OCI-LY1 (cell line): ENCODE data around the gene PRTFDC1.

Experiments used
- H2AFZ ChIP-seq: fragments of 200-600 bp; sonication (generic), shearing (Covaris generic); 2 replicates; pipeline ENCODE4 v1.6.0; 2014; ENCODE audit warnings: antibody characterized with exemption, mild to moderate bottlenecking, low read length
- H3F3A ChIP-seq: fragments of 200-600 bp; sonication (generic), shearing (Covaris generic); 2 replicates; pipeline ENCODE4 v1.6.0; 2014; ENCODE audit warnings: mild to moderate bottlenecking, antibody characterized with exemption, low read length, moderate library complexity; ENCODE audit not compliant: insufficient read depth
- H3K27ac ChIP-seq: fragments of 200-600 bp; sonication (generic); 2 replicates; pipeline ENCODE4 v1.5.1; 2014; ENCODE audit warnings: low read length, mixed run types, mild to moderate bottlenecking, low read depth; ENCODE audit not compliant: poor library complexity, severe bottlenecking
- H3K27me3 ChIP-seq: fragments of 200-600 bp; sonication (generic); 2 replicates; pipeline ENCODE4 v1.6.0; 2014; ENCODE audit warnings: antibody characterized with exemption, mild to moderate bottlenecking, low read length, moderate library complexity; ENCODE audit not compliant: insufficient read depth
- H3K36me3 ChIP-seq: fragments of 200-600 bp; sonication (generic); 2 replicates; pipeline ENCODE4 v1.6.1; 2014; ENCODE audit warnings: mild to moderate bottlenecking, antibody characterized with exemption, low read length, moderate library complexity, mixed read lengths; ENCODE audit not compliant: insufficient read depth
- H3K4me1 ChIP-seq: fragments of 200-600 bp; sonication (generic); 2 replicates; pipeline ENCODE4 v1.5.1; 2014; ENCODE audit warnings: mild to moderate bottlenecking, low read length, moderate library complexity; ENCODE audit not compliant: insufficient read depth, severe bottlenecking
- H3K4me2 ChIP-seq: fragments of 200-600 bp; sonication (generic), shearing (Covaris generic); 2 replicates; pipeline ENCODE4 v1.6.1; 2014; ENCODE audit warnings: low read length
- H3K4me3 ChIP-seq: fragments of 200-600 bp; sonication (generic); 2 replicates; pipeline ENCODE4 v1.5.1; 2014; ENCODE audit warnings: low read length, low read depth, mild to moderate bottlenecking, mixed read lengths; ENCODE audit not compliant: poor library complexity, severe bottlenecking
- H3K79me2 ChIP-seq: fragments of 200-600 bp; shearing (Covaris generic); 2 replicates; pipeline ENCODE4 v1.6.1; 2016; ENCODE audit warnings: mixed run types, low read length, mixed read lengths; ENCODE audit not compliant: insufficient read depth
- H3K9ac ChIP-seq: fragments of 200-600 bp; sonication (generic), shearing (Covaris generic); 2 replicates; pipeline ENCODE4 v1.6.1; 2014; ENCODE audit warnings: mild to moderate bottlenecking, low read length, mixed read lengths
- H3K9me2 ChIP-seq: fragments of 200-600 bp; sonication (generic), shearing (Covaris generic); 2 replicates; pipeline ENCODE4 v1.6.1; 2014; ENCODE audit warnings: low read depth, mild to moderate bottlenecking, low read length, mixed read lengths
- H3K9me3 ChIP-seq: fragments of 200-600 bp; shearing (Covaris generic); 2 replicates; pipeline ENCODE4 v1.6.1; 2014; ENCODE audit warnings: low read length, mixed read lengths
- H4K20me1 ChIP-seq: fragments of 200-600 bp; sonication (generic), shearing (Covaris generic); 2 replicates; pipeline ENCODE4 v1.6.0; 2016; ENCODE audit warnings: mild to moderate bottlenecking, low read length; ENCODE audit not compliant: insufficient read depth
- CTCF ChIP-seq: fragments of 200-600 bp; sonication (generic), shearing (Covaris generic); IDR thresholded peaks from 2 replicates; pipeline ENCODE4 v1.5.1; 2017; ENCODE audit warnings: mild to moderate bottlenecking, antibody characterized with exemption, low read length, moderate library complexity, mixed read lengths
- EZH2 ChIP-seq: fragments of 200-600 bp; sonication (generic), shearing (Covaris generic); IDR thresholded peaks from 2 replicates; pipeline ENCODE4 v1.8.0; 2017; ENCODE audit warnings: borderline replicate concordance, mixed run types, mild to moderate bottlenecking, antibody characterized with exemption, low read length, moderate library complexity, mixed read lengths

The PRTFDC1 gene

GRCh38 chr10:24983946-24984345 is 31.5 kb upstream of the PRTFDC1 start:
- Histone ChIP-seq H3K9me2 (no peaks in the 10 kb centered on the region), H3K9ac (no peak overlapping the region), H2AFZ (no peak overlapping the region), H3K36me3 (no peaks in the 10 kb centered on the region), H3K9me3 (no peaks in the 10 kb centered on the region), H3K4me1 (no peaks in the 10 kb centered on the region), H3K27me3 (no peaks in the 10 kb centered on the region), H3K79me2 (no peaks in the 10 kb centered on the region), H3K4me3 (no peak overlapping the region), H4K20me1 (no peaks in the 10 kb centered on the region), H3K4me2 (no peak overlapping the region), H3F3A (no peaks in the 10 kb centered on the region), H3K27ac (no peak overlapping the region)
- TF ChIP-seq EZH2: no peak
- TF ChIP-seq CTCF: no peak

- H3F3A ChIP-seq: no peaks in the 10 kb centered on the region
- H3K27ac ChIP-seq: no peak overlapping the region
- no peak for TF ChIP-seq EZH2
- no peak for TF ChIP-seq CTCF
- no peak overlapping the region for H2AFZ ChIP-seq
- H3K79me2 ChIP-seq: no peaks in the 10 kb centered on the region
- H3K4me3 ChIP-seq: no peak overlapping the region
- H3K9me3 ChIP-seq: no peaks in the 10 kb centered on the region
- no peaks in the 10 kb centered on the region for H3K9me2 ChIP-seq
- no peaks in the 10 kb centered on the region for H3K27me3 ChIP-seq
- H3K4me1 ChIP-seq: no peaks in the 10 kb centered on the region
- no peak overlapping the region for H3K9ac ChIP-seq
- no peak overlapping the region for H3K4me2 ChIP-seq
- H4K20me1 ChIP-seq: no peaks in the 10 kb centered on the region
- H3K36me3 ChIP-seq: no peaks in the 10 kb centered on the region
These were observed 30.7 kb upstream of the PRTFDC1 start for GRCh38 chr10:24983130-24983529.

GRCh38 chr10:24982319-24983112 is 30.1 kb upstream of the PRTFDC1 start:
- no peaks in the 10 kb centered on the region for H3K4me1 ChIP-seq
- no peaks in the 10 kb centered on the region for H4K20me1 ChIP-seq
- H3K9ac ChIP-seq: no peak overlapping the region
- no peaks in the 10 kb centered on the region for H3F3A ChIP-seq
- H3K36me3 ChIP-seq: no peaks in the 10 kb centered on the region
- H3K27me3 ChIP-seq: no peaks in the 10 kb centered on the region
- TF ChIP-seq CTCF: no peak
- no peak for TF ChIP-seq EZH2
- H3K9me3 ChIP-seq: no peaks in the 10 kb centered on the region
- H3K79me2 ChIP-seq: no peaks in the 10 kb centered on the region
- H3K4me3 ChIP-seq: no peak overlapping the region
- no peak overlapping the region for H3K4me2 ChIP-seq
- no peak overlapping the region for H2AFZ ChIP-seq
- no peaks in the 10 kb centered on the region for H3K9me2 ChIP-seq
- no peak overlapping the region for H3K27ac ChIP-seq
